ENCODE data around the gene CHSY1. TPM values are rescaled to one million over a fixed set of nuclear protein-coding genes. Genes with fewer than 3 reads are reported as not detected.

CHSY1 gene
- total RNA-seq, 1 donor from 2014 or later: 69.3 TPM

GRCh38 chr15:101133751-101134261 lies 118.0 kb downstream of the CHSY1 start:
- peaks cover 12% of the 10 kb centered on the region for H3K9me3 Mint-ChIP-seq
- H3K4me1 Mint-ChIP-seq: no peaks in the 10 kb centered on the region
- H3K27ac Mint-ChIP-seq: no peak overlapping the region
- H3K27me3 Mint-ChIP-seq (ENCODE audit: low read depth): peaks cover 1% of the 10 kb centered on the region
- no peaks in the 10 kb centered on the region for H3K36me3 Mint-ChIP-seq
- no peak for DNase-seq (ENCODE audit: low spot score in 2 of 2, unreplicated experiment in 2 of 2)
- H3K4me3 Mint-ChIP-seq: no peak overlapping the region
- TF ChIP-seq CTCF (IDR thresholded peaks at IDR 0.05; ENCODE audit: unreplicated experiment): no peak

- Mint-ChIP-seq H3K27ac (no peak overlapping the region), H3K27me3 (ENCODE audit: low read depth) (peaks cover 1% of the 10 kb centered on the region), H3K36me3 (no peaks in the 10 kb centered on the region), H3K4me3 (no peak overlapping the region), H3K4me1 (peaks cover under 1% of the 10 kb centered on the region), H3K9me3 (peaks cover 12% of the 10 kb centered on the region)
- DNase-seq (ENCODE audit: low spot score in 2 of 2, unreplicated experiment in 2 of 2): no peak
- no peak for TF ChIP-seq CTCF (IDR thresholded peaks at IDR 0.05; ENCODE audit: unreplicated experiment)
These were observed 118.7 kb downstream of the CHSY1 start for GRCh38 chr15:101133181-101133460.

GRCh38 chr15:101132390-101133180 lies 119.3 kb downstream of the CHSY1 start:
- Mint-ChIP-seq H3K9me3 (peaks cover 12% of the 10 kb centered on the region), H3K4me1 (peaks cover 6% of the 10 kb centered on the region), H3K36me3 (no peaks in the 10 kb centered on the region), H3K4me3 (no peak overlapping the region), H3K27ac (no peak overlapping the region), H3K27me3 (ENCODE audit: low read depth) (peaks cover 1% of the 10 kb centered on the region)
- no peak for DNase-seq (ENCODE audit: low spot score in 2 of 2, unreplicated experiment in 2 of 2)
- TF ChIP-seq CTCF (IDR thresholded peaks at IDR 0.05; ENCODE audit: unreplicated experiment): no peak

- H3K36me3 Mint-ChIP-seq: no peaks in the 10 kb centered on the region
- H3K27ac Mint-ChIP-seq: no peak overlapping the region
- peaks cover 12% of the 10 kb centered on the region for H3K9me3 Mint-ChIP-seq
- TF ChIP-seq CTCF (IDR thresholded peaks at IDR 0.05; ENCODE audit: unreplicated experiment): no peak
- peaks cover 1% of the 10 kb centered on the region for H3K27me3 Mint-ChIP-seq (ENCODE audit: low read depth)
- H3K4me3 Mint-ChIP-seq: no peak overlapping the region
- no peak for DNase-seq (ENCODE audit: low spot score in 2 of 2, unreplicated experiment in 2 of 2)
- peaks cover 13% of the 10 kb centered on the region for H3K4me1 Mint-ChIP-seq
These were observed 120.1 kb downstream of the CHSY1 start for GRCh38 chr15:101131489-101132389.

GRCh38 chr15:101129851-101130380 lies 121.9 kb downstream of the CHSY1 start:
- no peak overlapping the region for H3K4me3 Mint-ChIP-seq
- H3K36me3 Mint-ChIP-seq: no peaks in the 10 kb centered on the region
- no peak overlapping the region for H3K27ac Mint-ChIP-seq
- TF ChIP-seq CTCF (IDR thresholded peaks at IDR 0.05; ENCODE audit: unreplicated experiment): no peak
- H3K9me3 Mint-ChIP-seq: peaks cover 12% of the 10 kb centered on the region
- H3K27me3 Mint-ChIP-seq (ENCODE audit: low read depth): peaks cover 1% of the 10 kb centered on the region
- DNase-seq (ENCODE audit: low spot score in 2 of 2, unreplicated experiment in 2 of 2): no peak
- peaks cover 17% of the 10 kb centered on the region for H3K4me1 Mint-ChIP-seq
